ENCODE measurements around the gene SMARCA4.

SMARCA4 gene

DNA sequence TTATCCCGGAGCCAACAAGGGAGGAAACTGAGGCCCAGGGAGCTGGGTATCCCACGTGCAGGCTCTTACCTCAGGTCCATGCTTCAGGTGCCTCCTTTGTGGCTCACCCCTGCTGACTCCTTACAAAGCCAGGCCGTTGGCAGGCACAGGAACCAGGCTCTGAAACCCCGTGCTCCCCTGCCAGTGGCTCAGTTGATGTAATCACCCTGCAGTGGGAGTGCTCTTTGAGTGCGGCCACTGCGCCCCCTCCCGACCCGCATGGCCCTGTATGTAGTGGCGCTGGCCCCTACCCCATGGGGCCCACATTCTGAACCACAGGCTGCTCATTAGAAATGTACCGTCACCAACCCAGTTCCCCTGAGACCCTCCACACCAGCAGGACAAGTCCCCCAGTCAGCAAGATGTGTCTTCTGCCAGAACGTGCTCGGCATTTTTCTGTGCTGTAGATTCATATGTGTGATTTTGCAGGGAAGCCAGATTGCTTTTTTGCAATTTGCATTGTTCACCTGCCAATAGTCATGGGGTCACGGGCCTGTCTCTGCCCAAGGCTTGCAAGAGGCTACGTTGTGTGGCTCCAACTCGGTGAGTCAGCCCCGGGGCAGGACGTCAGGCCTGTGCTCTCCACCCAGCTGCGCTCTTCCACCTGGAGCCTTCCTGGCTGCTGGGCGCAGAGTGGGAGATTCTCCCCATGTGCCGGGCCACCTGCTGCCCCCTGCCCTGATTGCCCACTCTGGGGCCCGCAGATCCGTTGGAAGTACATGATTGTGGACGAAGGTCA, 60.3 kb downstream of the SMARCA4 start:
- Histone ChIP-seq H2AFZ (ENCODE audit: low read length) (no peak overlapping the region), H3K4me1 (ENCODE audit: insufficient read depth, low read length, poor library complexity, severe bottlenecking) (no peaks in the 10 kb centered on the region), H3K4me3 (ENCODE audit: low read length, poor library complexity, severe bottlenecking) (no peak overlapping the region), H3F3A (ENCODE audit: low read depth) (no peaks in the 10 kb centered on the region), H3K9me2 (replicated peaks; ENCODE audit: low read depth, low read length) (no peaks in the 10 kb centered on the region), H3K36me3 (ENCODE audit: insufficient read depth, low read length) (peaks cover 98% of the 10 kb centered on the region; the same call in 1 of the 2 replicates), H3K79me2 (ENCODE audit: insufficient read depth, low read length) (no peaks in the 10 kb centered on the region), H4K20me1 (ENCODE audit: insufficient read depth, low read length, poor library complexity, severe bottlenecking) (peaks cover under 1% of the 10 kb centered on the region), H3K27me3 (ENCODE audit: insufficient read depth, low read length, poor library complexity, severe bottlenecking) (no peaks in the 10 kb centered on the region), H3K4me2 (ENCODE audit: low read depth, low read length, poor library complexity, severe bottlenecking) (no peak overlapping the region), H3K9me3 (ENCODE audit: insufficient read depth, low read depth, low read length) (no peaks in the 10 kb centered on the region), H3K9ac (ENCODE audit: low read depth, low read length, poor library complexity, severe bottlenecking) (no peak overlapping the region)
- TF ChIP-seq, protein P1, sequence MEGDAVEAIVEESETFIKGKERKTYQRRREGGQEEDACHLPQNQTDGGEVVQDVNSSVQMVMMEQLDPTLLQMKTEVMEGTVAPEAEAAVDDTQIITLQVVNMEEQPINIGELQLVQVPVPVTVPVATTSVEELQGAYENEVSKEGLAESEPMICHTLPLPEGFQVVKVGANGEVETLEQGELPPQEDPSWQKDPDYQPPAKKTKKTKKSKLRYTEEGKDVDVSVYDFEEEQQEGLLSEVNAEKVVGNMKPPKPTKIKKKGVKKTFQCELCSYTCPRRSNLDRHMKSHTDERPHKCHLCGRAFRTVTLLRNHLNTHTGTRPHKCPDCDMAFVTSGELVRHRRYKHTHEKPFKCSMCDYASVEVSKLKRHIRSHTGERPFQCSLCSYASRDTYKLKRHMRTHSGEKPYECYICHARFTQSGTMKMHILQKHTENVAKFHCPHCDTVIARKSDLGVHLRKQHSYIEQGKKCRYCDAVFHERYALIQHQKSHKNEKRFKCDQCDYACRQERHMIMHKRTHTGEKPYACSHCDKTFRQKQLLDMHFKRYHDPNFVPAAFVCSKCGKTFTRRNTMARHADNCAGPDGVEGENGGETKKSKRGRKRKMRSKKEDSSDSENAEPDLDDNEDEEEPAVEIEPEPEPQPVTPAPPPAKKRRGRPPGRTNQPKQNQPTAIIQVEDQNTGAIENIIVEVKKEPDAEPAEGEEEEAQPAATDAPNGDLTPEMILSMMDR (conservative IDR thresholded peaks at IDR 0.05; ENCODE audit: low read length) = no peak
- TF ChIP-seq EZH2phosphoT487 (IDR thresholded peaks at IDR 0.05; ENCODE audit: borderline replicate concordance) = no peak

DNA sequence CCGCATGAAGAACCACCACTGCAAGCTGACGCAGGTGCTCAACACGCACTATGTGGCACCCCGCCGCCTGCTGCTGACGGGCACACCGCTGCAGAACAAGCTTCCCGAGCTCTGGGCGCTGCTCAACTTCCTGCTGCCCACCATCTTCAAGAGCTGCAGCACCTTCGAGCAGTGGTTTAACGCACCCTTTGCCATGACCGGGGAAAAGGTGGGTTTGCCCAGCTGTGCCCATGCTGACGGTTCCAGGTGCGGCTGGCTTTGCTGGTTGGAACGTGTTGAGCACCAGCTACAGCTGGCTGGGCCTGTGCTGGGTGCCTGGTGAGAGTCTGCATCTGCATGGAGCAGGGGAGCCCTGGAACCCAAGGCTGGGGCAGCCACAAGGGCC, 60.9 kb downstream of the SMARCA4 start:
- TF ChIP-seq, protein P1 (conservative IDR thresholded peaks at IDR 0.05; ENCODE audit: low read length) = no peak
- Histone ChIP-seq H3K36me3 (ENCODE audit: insufficient read depth, low read length) (peaks cover 95% of the 10 kb centered on the region; the same call in 1 of the 2 replicates), H3K9me3 (ENCODE audit: insufficient read depth, low read depth, low read length) (no peaks in the 10 kb centered on the region), H3K4me3 (ENCODE audit: low read length, poor library complexity, severe bottlenecking) (no peak overlapping the region), H4K20me1 (ENCODE audit: insufficient read depth, low read length, poor library complexity, severe bottlenecking) (no peaks in the 10 kb centered on the region), H3F3A (ENCODE audit: low read depth) (no peaks in the 10 kb centered on the region), H3K79me2 (ENCODE audit: insufficient read depth, low read length) (no peaks in the 10 kb centered on the region), H3K9ac (ENCODE audit: low read depth, low read length, poor library complexity, severe bottlenecking) (no peak overlapping the region), H2AFZ (ENCODE audit: low read length) (no peak overlapping the region), H3K4me2 (ENCODE audit: low read depth, low read length, poor library complexity, severe bottlenecking) (no peak overlapping the region), H3K4me1 (ENCODE audit: insufficient read depth, low read length, poor library complexity, severe bottlenecking) (no peaks in the 10 kb centered on the region), H3K27me3 (ENCODE audit: insufficient read depth, low read length, poor library complexity, severe bottlenecking) (no peaks in the 10 kb centered on the region), H3K9me2 (replicated peaks; ENCODE audit: low read depth, low read length) (no peaks in the 10 kb centered on the region)

DNA sequence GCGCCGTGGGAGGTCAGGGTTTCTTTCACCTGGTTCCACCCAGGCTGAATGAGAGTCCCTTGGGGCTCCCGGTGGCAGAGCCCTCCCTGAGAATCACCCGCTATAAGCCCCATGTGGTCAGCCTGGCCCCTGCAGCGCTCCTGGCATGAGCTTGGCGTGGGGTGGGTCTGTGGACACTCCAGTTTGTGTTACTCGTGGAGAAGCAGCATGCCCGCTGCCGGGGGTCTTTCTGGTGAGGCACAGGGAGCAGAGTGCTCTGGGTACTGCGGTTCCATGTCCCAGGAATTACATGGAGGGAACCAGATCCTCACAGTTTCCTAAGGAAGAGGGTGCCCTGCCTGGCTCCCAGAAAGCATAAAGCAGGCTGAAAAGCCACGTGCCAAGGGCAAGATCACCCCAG, 62.2 kb downstream of the SMARCA4 start:
- H3K9me2 ChIP-seq (replicated peaks; ENCODE audit: low read depth, low read length) = no peaks in the 10 kb centered on the region
- H3K4me1 ChIP-seq (ENCODE audit: insufficient read depth, low read length, poor library complexity, severe bottlenecking) = no peaks in the 10 kb centered on the region
- H3K27me3 ChIP-seq (ENCODE audit: insufficient read depth, low read length, poor library complexity, severe bottlenecking) = no peaks in the 10 kb centered on the region
- H3K79me2 ChIP-seq (ENCODE audit: insufficient read depth, low read length) = no peaks in the 10 kb centered on the region
- H3K36me3 ChIP-seq (ENCODE audit: insufficient read depth, low read length) = peaks cover 95% of the 10 kb centered on the region; the same call in 1 of the 2 replicates
- no peak overlapping the region for H2AFZ ChIP-seq (ENCODE audit: low read length)
- no peak overlapping the region for H3K4me2 ChIP-seq (ENCODE audit: low read depth, low read length, poor library complexity, severe bottlenecking)
- TF ChIP-seq, protein P1 (conservative IDR thresholded peaks at IDR 0.05; ENCODE audit: low read length) = no peak
- TF ChIP-seq EZH2phosphoT487 (IDR thresholded peaks at IDR 0.05; ENCODE audit: borderline replicate concordance) = no peak
- no peak overlapping the region for H3K4me3 ChIP-seq (ENCODE audit: low read length, poor library complexity, severe bottlenecking)
- no peaks in the 10 kb centered on the region for H4K20me1 ChIP-seq (ENCODE audit: insufficient read depth, low read length, poor library complexity, severe bottlenecking)
- no peak overlapping the region for H3K9ac ChIP-seq (ENCODE audit: low read depth, low read length, poor library complexity, severe bottlenecking)
- H3K9me3 ChIP-seq (ENCODE audit: insufficient read depth, low read depth, low read length) = no peaks in the 10 kb centered on the region
- no peaks in the 10 kb centered on the region for H3F3A ChIP-seq (ENCODE audit: low read depth)

Measured in Loucy (cell line).